ENCODE measurements around the gene FCRL6. TPM values are rescaled to one million over a fixed set of nuclear protein-coding genes. Genes with fewer than 3 reads are reported as not detected.

Gene FCRL6
- total RNA-seq, 1 donor from 2014 or later: 0.33 TPM

DNA sequence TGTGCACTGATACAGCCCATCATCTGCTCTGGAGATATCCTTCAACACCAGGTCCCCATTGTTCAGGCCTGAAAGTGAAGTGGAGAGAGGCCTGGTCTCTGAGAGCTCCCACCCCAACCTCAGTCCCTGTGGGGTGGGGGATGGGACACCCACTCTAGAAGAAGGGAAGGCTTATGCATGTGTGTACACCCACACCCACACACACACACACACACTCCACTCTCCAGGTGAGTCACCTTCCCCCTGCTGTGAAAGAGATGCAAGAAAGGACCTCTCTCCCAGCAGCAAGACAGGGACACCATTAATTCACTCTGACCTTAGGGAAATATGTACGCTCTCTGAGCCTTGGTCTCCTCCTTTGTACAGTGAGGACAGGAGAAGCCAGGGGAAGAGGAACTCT is 54.4 kb downstream of the FCRL6 start:
- H3K4me1 ChIP-seq: peaks cover 28% of the 10 kb centered on the region
- no peak overlapping the region for H3K27ac ChIP-seq (replicated peaks)
- intact Hi-C loops (cut with micrococcal nuclease): no loop called here
- TF ChIP-seq CTCF (IDR thresholded peaks at IDR 0.05; ENCODE audit: borderline replicate concordance): no peak
- no peak overlapping the region for H3K4me3 ChIP-seq
- H3K27me3 ChIP-seq (ENCODE audit: low read depth): no peaks in the 10 kb centered on the region
- H3K36me3 ChIP-seq: no peaks in the 10 kb centered on the region
- no peaks in the 10 kb centered on the region for H3K9me3 ChIP-seq (replicated peaks)
- DNase-seq: no peak

DNA sequence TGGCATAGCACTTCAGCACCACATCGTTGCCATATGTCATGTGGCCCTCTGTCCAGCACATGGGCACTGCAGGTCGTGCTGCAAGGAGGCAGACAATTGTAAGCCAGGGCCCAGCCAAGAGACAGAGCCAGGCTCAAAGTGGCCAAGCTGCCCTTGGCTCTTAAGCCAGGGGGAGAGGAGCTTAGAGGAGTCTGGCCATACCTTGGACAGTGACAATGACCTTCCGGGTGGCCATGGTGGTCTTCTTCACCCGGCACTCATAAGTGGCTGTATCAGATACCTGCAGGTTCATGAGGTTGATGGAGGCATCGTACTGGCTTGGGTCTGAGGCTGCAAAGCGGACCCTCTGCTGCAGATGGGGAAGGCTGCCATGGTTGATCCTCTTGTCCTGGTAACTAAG is 55.7 kb downstream of the FCRL6 start:
- no peak for TF ChIP-seq CTCF (IDR thresholded peaks at IDR 0.05; ENCODE audit: borderline replicate concordance)

GRCh38 chr1:159859767-159860322 is 57.7 kb downstream of the FCRL6 start:
- H3K9me3 ChIP-seq (replicated peaks): no peaks in the 10 kb centered on the region
- H3K4me3 ChIP-seq: no peak overlapping the region
- no peak for DNase-seq
- H3K27me3 ChIP-seq (ENCODE audit: low read depth): peaks cover 12% of the 10 kb centered on the region
- no peak overlapping the region for H3K27ac ChIP-seq (replicated peaks)
- H3K4me1 ChIP-seq: peaks cover 8% of the 10 kb centered on the region
- intact Hi-C loops (cut with micrococcal nuclease): no loop called here
- no peak for TF ChIP-seq CTCF (IDR thresholded peaks at IDR 0.05; ENCODE audit: borderline replicate concordance)
- H3K36me3 ChIP-seq: no peaks in the 10 kb centered on the region

More for the DNA sequence above, 55.7 kb downstream of the FCRL6 start:
- DNase-seq: no peak
- Histone ChIP-seq H3K4me3 (no peak overlapping the region), H3K9me3 (replicated peaks) (no peaks in the 10 kb centered on the region), H3K36me3 (no peaks in the 10 kb centered on the region), H3K27ac (replicated peaks) (no peak overlapping the region), H3K4me1 (peaks cover 27% of the 10 kb centered on the region), H3K27me3 (ENCODE audit: low read depth) (peaks cover 9% of the 10 kb centered on the region)
- intact Hi-C loops (cut with micrococcal nuclease): no loop called here

DNA sequence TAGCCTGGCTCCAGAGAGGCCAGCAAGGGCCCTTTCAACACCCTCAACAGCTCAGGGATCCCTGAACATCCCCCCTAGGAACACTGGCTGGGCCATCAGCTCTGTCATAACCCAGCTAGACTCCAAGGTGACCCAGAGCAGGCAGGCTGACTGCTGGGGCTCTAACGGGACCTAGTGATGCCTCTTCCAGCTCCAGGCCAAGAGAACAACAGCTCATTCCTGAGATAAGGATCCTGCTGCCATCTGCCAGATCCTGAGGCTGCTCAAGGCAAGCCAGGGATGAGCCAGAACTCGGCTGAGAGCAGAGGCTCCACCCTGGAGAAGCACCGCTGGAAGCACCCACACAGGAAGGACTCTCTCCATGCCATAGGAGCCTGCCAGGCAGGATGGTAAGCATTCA is 58.3 kb downstream of the FCRL6 start:
- TF ChIP-seq CTCF (IDR thresholded peaks at IDR 0.05; ENCODE audit: borderline replicate concordance): no peak
- no peak overlapping the region for H3K4me3 ChIP-seq
- no peak for DNase-seq
- peaks cover 2% of the 10 kb centered on the region for H3K4me1 ChIP-seq
- intact Hi-C loops (cut with micrococcal nuclease): no loop called here
- H3K27me3 ChIP-seq (ENCODE audit: low read depth): peaks cover 12% of the 10 kb centered on the region
- H3K36me3 ChIP-seq: no peaks in the 10 kb centered on the region
- no peaks in the 10 kb centered on the region for H3K9me3 ChIP-seq (replicated peaks)
- no peak overlapping the region for H3K27ac ChIP-seq (replicated peaks)

- no peaks in the 10 kb centered on the region for H3K9me3 ChIP-seq (replicated peaks)
- H3K36me3 ChIP-seq: no peaks in the 10 kb centered on the region
- H3K27me3 ChIP-seq (ENCODE audit: low read depth): peaks cover 12% of the 10 kb centered on the region
- TF ChIP-seq CTCF (IDR thresholded peaks at IDR 0.05; ENCODE audit: borderline replicate concordance): no peak
- DNase-seq: no peak
- H3K4me1 ChIP-seq: no peaks in the 10 kb centered on the region
- intact Hi-C loops (cut with micrococcal nuclease): no loop called here
- no peak overlapping the region for H3K27ac ChIP-seq (replicated peaks)
- no peak overlapping the region for H3K4me3 ChIP-seq
These were observed 59.1 kb downstream of the FCRL6 start for GRCh38 chr1:159861218-159861617.
